BLaER1 (cell line): ENCODE data around the gene TSPAN5.

ENCODE experiments used
- H3K27ac ChIP-seq: shearing (Covaris generic); formaldehyde crosslinking; 2 replicates; pipeline ENCODE4 v1.8.1; 2022
- H3K27me3 ChIP-seq: shearing (Covaris generic); formaldehyde crosslinking; 2 replicates; pipeline ENCODE4 v1.8.1; 2022
- H3K36me3 ChIP-seq: shearing (Covaris generic); formaldehyde crosslinking; 2 replicates; pipeline ENCODE4 v1.8.1; 2022
- H3K4me1 ChIP-seq: shearing (Covaris generic); formaldehyde crosslinking; 2 replicates; pipeline ENCODE4 v1.8.1; 2022
- H3K4me2 ChIP-seq: shearing (Covaris generic); formaldehyde crosslinking; 2 replicates; pipeline ENCODE4 v1.8.1; 2022
- H3K4me3 ChIP-seq: shearing (Covaris generic); formaldehyde crosslinking; 2 replicates; pipeline ENCODE4 v1.8.1; 2022
- H3K9ac ChIP-seq: shearing (Covaris generic); formaldehyde crosslinking; 2 replicates; pipeline ENCODE4 v1.8.1; 2022
- H3K9me3 ChIP-seq: shearing (Covaris generic); formaldehyde crosslinking; 2 replicates; pipeline ENCODE4 v1.8.1; 2022
- H4K20me1 ChIP-seq: shearing (Covaris generic); formaldehyde crosslinking; 2 replicates; pipeline ENCODE4 v1.8.1; 2022
- Cebpa-rat ChIP-seq: shearing (Covaris generic); IDR thresholded peaks from 2 replicates; pipeline ENCODE4 v1.8.1; 2022

TSPAN5 gene

GRCh38 chr4:98516441-98517217, 141.8 kb downstream of the TSPAN5 start:
- H3K4me1 ChIP-seq, result no peaks in the 10 kb centered on the region
- no peak overlapping the region for H3K9ac ChIP-seq
- no peaks in the 10 kb centered on the region for H3K36me3 ChIP-seq
- H3K27ac ChIP-seq, result no peak overlapping the region
- no peak overlapping the region for H3K4me3 ChIP-seq
- H3K9me3 ChIP-seq, result no peaks in the 10 kb centered on the region
- H3K4me2 ChIP-seq, result no peak overlapping the region
- no peaks in the 10 kb centered on the region for H3K27me3 ChIP-seq
- TF ChIP-seq Cebpa-rat, result no peak
- H4K20me1 ChIP-seq, result no peaks in the 10 kb centered on the region

GRCh38 chr4:98516042-98516440, 142.4 kb downstream of the TSPAN5 start:
- Histone ChIP-seq H3K36me3 (no peaks in the 10 kb centered on the region), H3K9ac (no peak overlapping the region), H3K9me3 (no peaks in the 10 kb centered on the region), H3K4me2 (no peak overlapping the region), H3K27me3 (no peaks in the 10 kb centered on the region), H3K4me1 (no peaks in the 10 kb centered on the region), H3K27ac (no peak overlapping the region), H4K20me1 (no peaks in the 10 kb centered on the region), H3K4me3 (no peak overlapping the region)
- TF ChIP-seq Cebpa-rat, result no peak

- H4K20me1 ChIP-seq, result no peaks in the 10 kb centered on the region
- no peak overlapping the region for H3K27ac ChIP-seq
- H3K36me3 ChIP-seq, result no peaks in the 10 kb centered on the region
- H3K4me3 ChIP-seq, result no peak overlapping the region
- no peak overlapping the region for H3K4me2 ChIP-seq
- no peak overlapping the region for H3K9ac ChIP-seq
- H3K27me3 ChIP-seq, result no peaks in the 10 kb centered on the region
- no peaks in the 10 kb centered on the region for H3K4me1 ChIP-seq
- TF ChIP-seq Cebpa-rat, result no peak
- no peaks in the 10 kb centered on the region for H3K9me3 ChIP-seq
Measured at GRCh38 chr4:98515470-98515809, 143.0 kb downstream of the TSPAN5 start.

GRCh38 chr4:98514741-98515469, 143.5 kb downstream of the TSPAN5 start:
- Histone ChIP-seq H3K27ac (no peak overlapping the region), H3K9me3 (no peaks in the 10 kb centered on the region), H3K9ac (no peak overlapping the region), H3K36me3 (no peaks in the 10 kb centered on the region), H3K4me2 (no peak overlapping the region), H4K20me1 (no peaks in the 10 kb centered on the region), H3K27me3 (no peaks in the 10 kb centered on the region), H3K4me1 (no peaks in the 10 kb centered on the region), H3K4me3 (no peak overlapping the region)
- no peak for TF ChIP-seq Cebpa-rat

- no peaks in the 10 kb centered on the region for H4K20me1 ChIP-seq
- no peak overlapping the region for H3K4me2 ChIP-seq
- H3K4me1 ChIP-seq, result no peaks in the 10 kb centered on the region
- H3K9ac ChIP-seq, result no peak overlapping the region
- H3K27ac ChIP-seq, result no peak overlapping the region
- no peaks in the 10 kb centered on the region for H3K27me3 ChIP-seq
- H3K4me3 ChIP-seq, result no peak overlapping the region
- H3K36me3 ChIP-seq, result no peaks in the 10 kb centered on the region
- no peaks in the 10 kb centered on the region for H3K9me3 ChIP-seq
- no peak for TF ChIP-seq Cebpa-rat
Measured at GRCh38 chr4:98512918-98513317, 145.5 kb downstream of the TSPAN5 start.

- no peaks in the 10 kb centered on the region for H3K36me3 ChIP-seq
- H3K9ac ChIP-seq, result no peak overlapping the region
- H3K9me3 ChIP-seq, result no peaks in the 10 kb centered on the region
- H3K4me3 ChIP-seq, result no peak overlapping the region
- no peak for TF ChIP-seq Cebpa-rat
- no peaks in the 10 kb centered on the region for H4K20me1 ChIP-seq
- H3K27ac ChIP-seq, result no peak overlapping the region
- no peak overlapping the region for H3K4me2 ChIP-seq
- H3K4me1 ChIP-seq, result no peaks in the 10 kb centered on the region
- H3K27me3 ChIP-seq, result no peaks in the 10 kb centered on the region
Measured at GRCh38 chr4:98510757-98511517, 147.5 kb downstream of the TSPAN5 start.

- no peak overlapping the region for H3K9ac ChIP-seq
- no peak overlapping the region for H3K4me2 ChIP-seq
- no peak for TF ChIP-seq Cebpa-rat
- no peaks in the 10 kb centered on the region for H3K9me3 ChIP-seq
- H3K27me3 ChIP-seq, result no peaks in the 10 kb centered on the region
- H3K4me3 ChIP-seq, result no peak overlapping the region
- no peak overlapping the region for H3K27ac ChIP-seq
- H4K20me1 ChIP-seq, result no peaks in the 10 kb centered on the region
- no peaks in the 10 kb centered on the region for H3K36me3 ChIP-seq
- no peaks in the 10 kb centered on the region for H3K4me1 ChIP-seq
Measured at GRCh38 chr4:98510340-98510739, 148.1 kb downstream of the TSPAN5 start.

- no peak overlapping the region for H3K9ac ChIP-seq
- no peaks in the 10 kb centered on the region for H4K20me1 ChIP-seq
- no peaks in the 10 kb centered on the region for H3K27me3 ChIP-seq
- H3K27ac ChIP-seq, result no peak overlapping the region
- no peaks in the 10 kb centered on the region for H3K36me3 ChIP-seq
- TF ChIP-seq Cebpa-rat, result no peak
- H3K4me3 ChIP-seq, result no peak overlapping the region
- H3K4me2 ChIP-seq, result no peak overlapping the region
- H3K4me1 ChIP-seq, result no peaks in the 10 kb centered on the region
- H3K9me3 ChIP-seq, result no peaks in the 10 kb centered on the region
Measured at GRCh38 chr4:98509721-98510120, 148.7 kb downstream of the TSPAN5 start.

- Histone ChIP-seq H3K27me3 (no peaks in the 10 kb centered on the region), H4K20me1 (no peaks in the 10 kb centered on the region), H3K4me1 (no peaks in the 10 kb centered on the region), H3K27ac (no peak overlapping the region), H3K4me2 (no peak overlapping the region), H3K4me3 (no peak overlapping the region), H3K9me3 (no peaks in the 10 kb centered on the region), H3K9ac (no peak overlapping the region), H3K36me3 (no peaks in the 10 kb centered on the region)
- no peak for TF ChIP-seq Cebpa-rat
Measured at GRCh38 chr4:98508829-98509598, 149.4 kb downstream of the TSPAN5 start.
